ENCODE measurements around the gene DGKZ.

DGKZ gene

GRCh38 chr11:46393759-46394158 lies 46.5 kb downstream of the DGKZ start:
- DNase-seq (ENCODE audit: low spot score), result no peak

- DNase-seq (ENCODE audit: low spot score), result no peak
Measured at GRCh38 chr11:46397526-46397925, 50.3 kb downstream of the DGKZ start.

- no peak for DNase-seq (ENCODE audit: low spot score)
Measured at GRCh38 chr11:46402957-46403902, 56.0 kb downstream of the DGKZ start.

- DNase-seq (ENCODE audit: low spot score), result no peak
Measured at GRCh38 chr11:46404476-46405017, 57.3 kb downstream of the DGKZ start.

- DNase-seq (ENCODE audit: low spot score), result no peak
Measured at GRCh38 chr11:46407635-46408034, 60.4 kb downstream of the DGKZ start.

- no peak for DNase-seq (ENCODE audit: low spot score)
Measured at GRCh38 chr11:46408407-46408986, 61.2 kb downstream of the DGKZ start.

GRCh38 chr11:46410021-46410420 lies 62.8 kb downstream of the DGKZ start:
- DNase-seq (ENCODE audit: low spot score), result no peak

GRCh38 chr11:46413760-46414465 lies 66.7 kb downstream of the DGKZ start:
- DNase-seq (ENCODE audit: low spot score), result no peak

GRCh38 chr11:46414466-46414796 lies 67.2 kb downstream of the DGKZ start:
- no peak for DNase-seq (ENCODE audit: low spot score)

- no peak for DNase-seq (ENCODE audit: low spot score)
Measured at GRCh38 chr11:46414879-46415278, 67.6 kb downstream of the DGKZ start.

GRCh38 chr11:46417711-46418110 lies 70.4 kb downstream of the DGKZ start:
- no peak for DNase-seq (ENCODE audit: low spot score)

GRCh38 chr11:46418751-46419150 lies 71.5 kb downstream of the DGKZ start:
- DNase-seq (ENCODE audit: low spot score), result no peak

GRCh38 chr11:46420513-46420912 lies 73.2 kb downstream of the DGKZ start:
- DNase-seq (ENCODE audit: low spot score), result no peak

GRCh38 chr11:46421257-46421880 lies 74.1 kb downstream of the DGKZ start:
- no peak for DNase-seq (ENCODE audit: low spot score)

- DNase-seq (ENCODE audit: low spot score), result no peak
Measured at GRCh38 chr11:46422588-46422987, 75.3 kb downstream of the DGKZ start.

GRCh38 chr11:46426233-46426991 lies 79.1 kb downstream of the DGKZ start:
- no peak for DNase-seq (ENCODE audit: low spot score)

- DNase-seq (ENCODE audit: low spot score), result no peak
Measured at GRCh38 chr11:46427364-46427763, 80.1 kb downstream of the DGKZ start.

GRCh38 chr11:46429717-46430116 lies 82.5 kb downstream of the DGKZ start:
- DNase-seq (ENCODE audit: low spot score), result no peak

All from germinal center (tissue), 1 donor.